ENCODE data around the gene C16orf54.

The C16orf54 gene

DNA sequence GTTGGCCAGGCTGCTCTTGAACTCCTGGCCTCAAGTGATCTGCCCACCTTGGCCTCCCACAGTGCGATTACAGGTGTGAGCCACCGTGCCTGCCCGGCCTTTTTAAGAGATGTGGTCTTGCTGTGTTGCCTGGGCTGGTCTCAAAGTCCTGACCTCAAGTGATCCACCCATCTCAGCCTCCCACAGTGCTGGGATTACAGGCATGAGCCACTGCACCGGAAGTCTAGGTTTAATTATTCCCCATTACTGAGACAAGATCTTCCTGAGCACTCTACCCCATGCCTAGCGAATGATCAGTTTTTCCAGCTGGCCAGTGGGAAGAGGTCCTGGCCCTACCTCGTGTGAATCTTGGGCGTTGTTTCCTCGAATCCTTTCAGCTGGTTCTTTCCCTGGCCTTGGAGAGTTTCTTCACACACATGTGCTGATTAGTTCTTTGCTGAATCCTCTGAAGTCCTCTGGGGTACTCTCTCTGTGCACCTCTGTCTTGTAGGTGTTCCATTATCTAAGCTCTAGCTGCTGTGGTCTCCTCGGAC lies 18.9 kb downstream of the C16orf54 start:
- TF ChIP-seq GATA3 (IDR thresholded peaks at IDR 0.05; ENCODE audit: low read depth, low read length), result no peak
- no peak for TF ChIP-seq GATA2 (IDR thresholded peaks at IDR 0.05; ENCODE audit: low read depth, low read length)

- no peak for TF ChIP-seq GATA3 (IDR thresholded peaks at IDR 0.05; ENCODE audit: low read depth, low read length)
- no peak for TF ChIP-seq GATA2 (IDR thresholded peaks at IDR 0.05; ENCODE audit: low read depth, low read length)
These were observed 25.1 kb downstream of the C16orf54 start for GRCh38 chr16:29720703-29721102.

GRCh38 chr16:29719063-29719462 lies 26.7 kb downstream of the C16orf54 start:
- no peak for TF ChIP-seq GATA3 (IDR thresholded peaks at IDR 0.05; ENCODE audit: low read depth, low read length)
- TF ChIP-seq GATA2 (IDR thresholded peaks at IDR 0.05; ENCODE audit: low read depth, low read length), result no peak

DNA sequence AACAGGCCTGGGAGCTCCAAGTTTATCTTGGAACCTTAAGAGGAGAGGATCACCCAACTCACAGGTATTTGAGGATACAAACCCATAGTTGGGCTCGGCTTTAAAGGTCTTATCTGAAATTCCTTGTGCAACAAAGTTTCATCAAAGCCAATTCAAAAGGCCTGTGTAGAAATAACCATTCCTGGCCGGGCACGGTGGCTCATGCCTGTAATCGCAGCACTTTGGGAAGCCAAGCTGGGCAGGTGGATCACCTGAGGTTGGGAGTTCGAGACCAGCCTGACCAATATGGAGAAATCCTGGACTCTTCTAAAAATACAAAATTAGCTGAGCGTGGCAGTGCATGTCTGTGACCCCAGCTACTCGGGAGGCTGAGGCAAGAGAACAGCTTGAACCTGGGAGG lies 28.7 kb downstream of the C16orf54 start:
- TF ChIP-seq GATA3 (IDR thresholded peaks at IDR 0.05; ENCODE audit: low read depth, low read length) (no peak), GATA2 (IDR thresholded peaks at IDR 0.05; ENCODE audit: low read depth, low read length) (no peak)

- TF ChIP-seq GATA2 (IDR thresholded peaks at IDR 0.05; ENCODE audit: low read depth, low read length), result no peak
- TF ChIP-seq GATA3 (IDR thresholded peaks at IDR 0.05; ENCODE audit: low read depth, low read length), result no peak
These were observed 30.8 kb downstream of the C16orf54 start for GRCh38 chr16:29714972-29715371.

GRCh38 chr16:29714396-29714795 lies 31.4 kb downstream of the C16orf54 start:
- TF ChIP-seq GATA3 (IDR thresholded peaks at IDR 0.05; ENCODE audit: low read depth, low read length) (no peak), GATA2 (IDR thresholded peaks at IDR 0.05; ENCODE audit: low read depth, low read length) (no peak)

- no peak for TF ChIP-seq GATA3 (IDR thresholded peaks at IDR 0.05; ENCODE audit: low read depth, low read length)
- TF ChIP-seq GATA2 (IDR thresholded peaks at IDR 0.05; ENCODE audit: low read depth, low read length), result no peak
These were observed 33.0 kb downstream of the C16orf54 start for GRCh38 chr16:29712809-29713208.

- no peak for TF ChIP-seq GATA3 (IDR thresholded peaks at IDR 0.05; ENCODE audit: low read depth, low read length)
- no peak for TF ChIP-seq GATA2 (IDR thresholded peaks at IDR 0.05; ENCODE audit: low read depth, low read length)
These were observed 35.3 kb downstream of the C16orf54 start for GRCh38 chr16:29710227-29711219.

GRCh38 chr16:29708917-29709600 lies 36.7 kb downstream of the C16orf54 start:
- TF ChIP-seq GATA3 (IDR thresholded peaks at IDR 0.05; ENCODE audit: low read depth, low read length) (no peak), GATA2 (IDR thresholded peaks at IDR 0.05; ENCODE audit: low read depth, low read length) (no peak)

DNA sequence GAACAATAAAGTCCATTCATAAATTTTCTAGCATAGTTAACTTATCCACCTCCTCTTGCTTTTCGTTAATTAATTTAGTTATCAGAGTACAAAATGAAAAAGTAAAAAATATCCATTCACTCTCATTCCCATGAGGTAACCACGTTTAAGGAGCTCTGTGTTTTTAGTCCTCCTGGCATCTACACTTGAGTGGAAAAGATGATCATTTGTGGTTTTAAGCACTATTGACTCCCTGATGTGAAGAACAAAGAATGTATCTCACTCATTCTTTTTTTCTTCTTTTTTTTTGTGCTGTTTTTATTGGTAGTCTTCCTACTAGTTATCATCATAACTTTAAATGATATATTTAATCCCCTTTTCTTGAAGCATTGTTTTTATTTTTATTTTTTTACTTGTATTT lies 40.8 kb downstream of the C16orf54 start:
- no peak for TF ChIP-seq GATA3 (IDR thresholded peaks at IDR 0.05; ENCODE audit: low read depth, low read length)
- no peak for TF ChIP-seq GATA2 (IDR thresholded peaks at IDR 0.05; ENCODE audit: low read depth, low read length)

DNA sequence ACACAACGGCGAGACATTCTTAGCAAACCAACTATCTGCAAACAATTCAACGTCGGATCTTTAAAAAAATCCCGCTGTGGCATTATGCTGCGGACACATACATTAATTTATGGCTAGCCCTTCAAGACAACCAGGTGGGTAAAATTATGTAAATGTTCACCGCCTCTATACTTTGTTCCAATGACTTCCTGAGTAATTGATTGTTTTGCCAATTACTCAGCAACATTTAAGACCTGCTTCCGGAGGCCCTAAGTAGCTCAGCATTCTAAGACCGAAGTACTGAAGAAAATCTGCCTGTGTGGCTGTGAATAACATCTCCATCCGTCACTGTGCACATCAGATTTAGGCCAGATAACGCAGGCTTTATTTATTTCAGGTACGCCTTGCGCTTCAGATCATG lies 43.5 kb downstream of the C16orf54 start:
- no peak for TF ChIP-seq GATA3 (IDR thresholded peaks at IDR 0.05; ENCODE audit: low read depth, low read length)
- TF ChIP-seq GATA2 (IDR thresholded peaks at IDR 0.05; ENCODE audit: low read depth, low read length), result no peak

GRCh38 chr16:29701214-29701555 lies 44.6 kb downstream of the C16orf54 start:
- TF ChIP-seq GATA2 (IDR thresholded peaks at IDR 0.05; ENCODE audit: low read depth, low read length) (no peak), GATA3 (IDR thresholded peaks at IDR 0.05; ENCODE audit: low read depth, low read length) (no peak)

GRCh38 chr16:29700253-29700987 lies 45.4 kb downstream of the C16orf54 start:
- TF ChIP-seq GATA3 (IDR thresholded peaks at IDR 0.05; ENCODE audit: low read depth, low read length) (no peak), GATA2 (IDR thresholded peaks at IDR 0.05; ENCODE audit: low read depth, low read length) (no peak)

Data from SH-SY5Y (cell line).